GM12878 (cell line): Measurements from ENCODE around the gene OCA2. TPM values are rescaled to one million over a fixed set of nuclear protein-coding genes. Genes with fewer than 3 reads are reported as not detected.

Source experiments
- ATAC-seq: fragments of 200-7000 bp; cut with Tn5 transposase; 3 replicates; pipeline ENCODE4 v1.9.1; 2020; ENCODE audit warnings: mild to moderate bottlenecking, moderate library complexity
- BruUV-seq: library from RNA; stranded (reverse); fragments of 400-500 nt; replicated peaks from 2 replicates; lab custom pipeline; 2021; lab: Mats Ljungman, UMichigan
- CTCF ChIA-PET: fragments of 300-600 bp; sonication (Branson Sonifier 250); formaldehyde crosslinking; extraction: SDS; loops from one replicate; lab custom pipeline; 2021; ENCODE audit warnings: inconsistent platforms; lab: Yijun Ruan, JAX
- POLR2A ChIA-PET: fragments of 350-600 bp; formaldehyde crosslinking; extraction: SDS; loops from one replicate; lab custom pipeline; 2021; ENCODE audit warnings: inconsistent platforms; lab: Charles Lee
- RAD21 ChIA-PET: fragments of 300-600 bp; sonication (Branson Sonifier 250); formaldehyde crosslinking; loops from one replicate; lab custom pipeline; 2023; ENCODE audit warnings: antibody characterized with exemption; ENCODE audit not compliant: unreplicated experiment; lab: Charles Lee
- SMC1A ChIA-PET: fragments of 300-600 bp; sonication (Branson Sonifier 250); formaldehyde crosslinking; loops from one replicate; lab custom pipeline; 2023; ENCODE audit not compliant: unreplicated experiment, uncharacterized antibody; lab: Charles Lee
- DNase-seq: peaks from one replicate; pipeline ENCODE4 v3.0.0-alpha.2; 2011; ENCODE audit warnings: low read depth, low spot score
- FAIRE-seq: peaks from 3 replicates; lab custom pipeline; 2011; peaks lifted over from hg19 to GRCh38; lab: Jason Lieb, UNC
- H2AFZ ChIP-seq: 2 replicates; pipeline ENCODE4 v1.6.0; 2011; ENCODE audit warnings: low read depth, low read length, control low read depth; ENCODE audit not compliant: control insufficient read depth
- H3K27ac ChIP-seq: 2 replicates; pipeline ENCODE4 v1.5.1; 2011; ENCODE audit warnings: control low read depth; ENCODE audit not compliant: control insufficient read depth, insufficient read depth
- H3K27me3 ChIP-seq, 2 experiments: replicated peaks in 1 of 2; 2 replicates each; pipeline versions ENCODE4 v1.6.0 to v1.6.1; 2011; ENCODE audit warnings: low read length in 1 of 2; ENCODE audit not compliant: control insufficient read depth in 2 of 2, insufficient read depth in 2 of 2
- H3K36me3 ChIP-seq, 2 experiments: 2 replicates each; pipeline ENCODE4 v1.5.1; 2011; ENCODE audit warnings: low read length in 1 of 2; ENCODE audit not compliant: control insufficient read depth in 2 of 2, insufficient read depth in 2 of 2
- H3K4me1 ChIP-seq: 2 replicates; pipeline ENCODE4 v1.6.1; 2011; ENCODE audit warnings: mild to moderate bottlenecking, low read length, moderate library complexity, mixed read lengths; ENCODE audit not compliant: control insufficient read depth, insufficient read depth
- H3K4me2 ChIP-seq: 2 replicates; pipeline ENCODE4 v1.6.0; 2011; ENCODE audit warnings: control low read depth; ENCODE audit not compliant: control insufficient read depth, insufficient read depth
- H3K4me3 ChIP-seq: fragments of 200-600 bp; sonication (generic); 2 replicates; pipeline ENCODE4 v1.5.1; 2016
- H3K79me2 ChIP-seq: 2 replicates; pipeline ENCODE4 v1.6.0; 2011; ENCODE audit warnings: low read length; ENCODE audit not compliant: control insufficient read depth, insufficient read depth
- H3K9ac ChIP-seq: 2 replicates; pipeline ENCODE4 v1.8.0; 2011; ENCODE audit warnings: low read length, control low read depth, mixed read lengths; ENCODE audit not compliant: control insufficient read depth, insufficient read depth
- H3K9me3 ChIP-seq: replicated peaks from 3 replicates; pipeline ENCODE4 v1.5.1; 2011; ENCODE audit warnings: mild to moderate bottlenecking, low read length; ENCODE audit not compliant: control insufficient read depth, insufficient read depth
- H4K20me1 ChIP-seq: 2 replicates; pipeline ENCODE4 v1.6.0; 2011; ENCODE audit not compliant: control insufficient read depth, insufficient read depth
- BCLAF1 ChIP-seq: fragments of 450-650 bp; IDR thresholded peaks from 2 replicates; pipeline ENCODE4 v1.6.1; 2017; ENCODE audit warnings: antibody characterized with exemption, mild to moderate bottlenecking, moderate library complexity
- CHD1 ChIP-seq: IDR thresholded peaks from 2 replicates; pipeline ENCODE4 v1.6.1; 2012; ENCODE audit warnings: low read depth, low read length, improper control_type of control experiment
- NBN ChIP-seq: fragments of 450-650 bp; IDR thresholded peaks from 2 replicates; pipeline ENCODE4 v1.6.1; 2016
- POLR2AphosphoS2 ChIP-seq: IDR thresholded peaks from 2 replicates; pipeline ENCODE4 v1.6.1; 2011; ENCODE audit warnings: low read depth, mild to moderate bottlenecking, low read length, improper control_type of control experiment, moderate library complexity
- WGBS: methylation state at CpG from one replicate; pipeline ENCODE4 v1.1.6; 2016; ENCODE audit warnings: low lambda C conversion rate; ENCODE audit not compliant: insufficient replicate concordance, insufficient coverage; ENCODE audit errors: missing lambda C conversion rate; 5-methylcytosine and 5-hydroxymethylcytosine counted together
- in situ Hi-C: fragments of 300-500 bp; cut with MboI; formaldehyde crosslinking; loops from 9 replicates; pipeline ENCODE4 v1.14.3; 2018; ENCODE audit warnings: mixed read lengths
- intact Hi-C: fragments of 100-400 bp; cut with micrococcal nuclease; formaldehyde crosslinking; loops from one replicate; pipeline ENCODE4 v1.14.2; 2022; ENCODE audit not compliant: unreplicated experiment
- polyA plus RNA-seq, 11 experiments: library from polyadenylated mRNA; depleted of rRNA in 4 of 11; unstranded in 6 of 11; stranded (reverse) in 5 of 11; fragments of >200 nt; fragmentation: Nextera tagmentation in 4 of 11; fragmentation: Illumina TruSeq in 1 of 11; extraction: Ambion mirVana in 4 of 11; extraction: Trizol in 1 of 11; gene quantifications; 1 replicate in 1 of 11; 2 replicates in 10 of 11; pipeline versions ENCODE4 v1.2.1 to v1.2.3, GENCODE V29; 2011 to 2016; ENCODE audit warnings: inconsistent platforms in 2 of 11, missing spikeins in 2 of 11, low read depth in 1 of 11
- total RNA-seq, 4 experiments: library from RNA; depleted of rRNA in 3 of 4; stranded (reverse); fragments of >200 nt in 3 of 4; fragmentation: Illumina TruSeq in 1 of 4; extraction: Trizol in 1 of 4; gene quantifications; 2 replicates each; pipeline versions ENCODE4 v1.2.1 to v1.2.3, GENCODE V29; 2013 to 2021
- TF ChIP-seq, protein P1 (sequence below): fragments of 450-650 bp; conservative IDR thresholded peaks from 2 replicates; pipeline ENCODE4 v1.6.1; 2017; ENCODE audit warnings: mild to moderate bottlenecking, moderate library complexity
- TF ChIP-seq, protein P2 (sequence below): IDR thresholded peaks from 2 replicates; pipeline ENCODE4 v1.6.1; 2012; ENCODE audit warnings: improper control_type of control experiment, low read depth, low read length; ENCODE audit not compliant: insufficient replicate concordance
- TF ChIP-seq, protein P3 (sequence below): fragments of 450-650 bp; IDR thresholded peaks from 2 replicates; pipeline ENCODE4 v1.6.1; 2014; ENCODE audit warnings: mild to moderate bottlenecking

OCA2 gene
- total and polyA plus RNA-seq, 10 of the 15 experiments (the other 5 are each of a cell fraction or from before 2014, with no cell fraction given), result 0.04 to 1.8 TPM; not detected in 8

- FAIRE-seq (no peak), DNase-seq (no peak), ATAC-seq (no peak)
- CTCF ChIA-PET, result no interaction called here
- POLR2A ChIA-PET, result no interaction called here
- SMC1A ChIA-PET, result no interaction called here
- intact Hi-C loops (no loop called here), in situ Hi-C loops (no loop called here)
- H3K27me3 ChIP-seq, result no peaks in the 10 kb centered on the region
- no TSS peak for BruUV-seq
- no peak overlapping the region for H3K4me2 ChIP-seq
- RAD21 ChIA-PET, result no interaction called here
- no peak overlapping the region for H3K27ac ChIP-seq
- H3K9me3 ChIP-seq, result no peaks in the 10 kb centered on the region
- no peak overlapping the region for H3K9ac ChIP-seq
- H3K4me3 ChIP-seq, result no peak overlapping the region
- WGBS, result 2% methylated on average over 3 of the region's 3 CpGs
- TF ChIP-seq CHD1, result no peak
- no peak for TF ChIP-seq NBN
- TF ChIP-seq, protein P1, sequence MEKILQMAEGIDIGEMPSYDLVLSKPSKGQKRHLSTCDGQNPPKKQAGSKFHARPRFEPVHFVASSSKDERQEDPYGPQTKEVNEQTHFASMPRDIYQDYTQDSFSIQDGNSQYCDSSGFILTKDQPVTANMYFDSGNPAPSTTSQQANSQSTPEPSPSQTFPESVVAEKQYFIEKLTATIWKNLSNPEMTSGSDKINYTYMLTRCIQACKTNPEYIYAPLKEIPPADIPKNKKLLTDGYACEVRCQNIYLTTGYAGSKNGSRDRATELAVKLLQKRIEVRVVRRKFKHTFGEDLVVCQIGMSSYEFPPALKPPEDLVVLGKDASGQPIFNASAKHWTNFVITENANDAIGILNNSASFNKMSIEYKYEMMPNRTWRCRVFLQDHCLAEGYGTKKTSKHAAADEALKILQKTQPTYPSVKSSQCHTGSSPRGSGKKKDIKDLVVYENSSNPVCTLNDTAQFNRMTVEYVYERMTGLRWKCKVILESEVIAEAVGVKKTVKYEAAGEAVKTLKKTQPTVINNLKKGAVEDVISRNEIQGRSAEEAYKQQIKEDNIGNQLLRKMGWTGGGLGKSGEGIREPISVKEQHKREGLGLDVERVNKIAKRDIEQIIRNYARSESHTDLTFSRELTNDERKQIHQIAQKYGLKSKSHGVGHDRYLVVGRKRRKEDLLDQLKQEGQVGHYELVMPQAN, result no peak
- TF ChIP-seq, protein P2, sequence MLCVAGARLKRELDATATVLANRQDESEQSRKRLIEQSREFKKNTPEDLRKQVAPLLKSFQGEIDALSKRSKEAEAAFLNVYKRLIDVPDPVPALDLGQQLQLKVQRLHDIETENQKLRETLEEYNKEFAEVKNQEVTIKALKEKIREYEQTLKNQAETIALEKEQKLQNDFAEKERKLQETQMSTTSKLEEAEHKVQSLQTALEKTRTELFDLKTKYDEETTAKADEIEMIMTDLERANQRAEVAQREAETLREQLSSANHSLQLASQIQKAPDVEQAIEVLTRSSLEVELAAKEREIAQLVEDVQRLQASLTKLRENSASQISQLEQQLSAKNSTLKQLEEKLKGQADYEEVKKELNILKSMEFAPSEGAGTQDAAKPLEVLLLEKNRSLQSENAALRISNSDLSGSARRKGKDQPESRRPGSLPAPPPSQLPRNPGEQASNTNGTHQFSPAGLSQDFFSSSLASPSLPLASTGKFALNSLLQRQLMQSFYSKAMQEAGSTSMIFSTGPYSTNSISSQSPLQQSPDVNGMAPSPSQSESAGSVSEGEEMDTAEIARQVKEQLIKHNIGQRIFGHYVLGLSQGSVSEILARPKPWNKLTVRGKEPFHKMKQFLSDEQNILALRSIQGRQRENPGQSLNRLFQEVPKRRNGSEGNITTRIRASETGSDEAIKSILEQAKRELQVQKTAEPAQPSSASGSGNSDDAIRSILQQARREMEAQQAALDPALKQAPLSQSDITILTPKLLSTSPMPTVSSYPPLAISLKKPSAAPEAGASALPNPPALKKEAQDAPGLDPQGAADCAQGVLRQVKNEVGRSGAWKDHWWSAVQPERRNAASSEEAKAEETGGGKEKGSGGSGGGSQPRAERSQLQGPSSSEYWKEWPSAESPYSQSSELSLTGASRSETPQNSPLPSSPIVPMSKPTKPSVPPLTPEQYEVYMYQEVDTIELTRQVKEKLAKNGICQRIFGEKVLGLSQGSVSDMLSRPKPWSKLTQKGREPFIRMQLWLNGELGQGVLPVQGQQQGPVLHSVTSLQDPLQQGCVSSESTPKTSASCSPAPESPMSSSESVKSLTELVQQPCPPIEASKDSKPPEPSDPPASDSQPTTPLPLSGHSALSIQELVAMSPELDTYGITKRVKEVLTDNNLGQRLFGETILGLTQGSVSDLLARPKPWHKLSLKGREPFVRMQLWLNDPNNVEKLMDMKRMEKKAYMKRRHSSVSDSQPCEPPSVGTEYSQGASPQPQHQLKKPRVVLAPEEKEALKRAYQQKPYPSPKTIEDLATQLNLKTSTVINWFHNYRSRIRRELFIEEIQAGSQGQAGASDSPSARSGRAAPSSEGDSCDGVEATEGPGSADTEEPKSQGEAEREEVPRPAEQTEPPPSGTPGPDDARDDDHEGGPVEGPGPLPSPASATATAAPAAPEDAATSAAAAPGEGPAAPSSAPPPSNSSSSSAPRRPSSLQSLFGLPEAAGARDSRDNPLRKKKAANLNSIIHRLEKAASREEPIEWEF, result no peak
- TF ChIP-seq BCLAF1, result no peak
- TF ChIP-seq POLR2AphosphoS2, result no peak
- TF ChIP-seq, protein P3, sequence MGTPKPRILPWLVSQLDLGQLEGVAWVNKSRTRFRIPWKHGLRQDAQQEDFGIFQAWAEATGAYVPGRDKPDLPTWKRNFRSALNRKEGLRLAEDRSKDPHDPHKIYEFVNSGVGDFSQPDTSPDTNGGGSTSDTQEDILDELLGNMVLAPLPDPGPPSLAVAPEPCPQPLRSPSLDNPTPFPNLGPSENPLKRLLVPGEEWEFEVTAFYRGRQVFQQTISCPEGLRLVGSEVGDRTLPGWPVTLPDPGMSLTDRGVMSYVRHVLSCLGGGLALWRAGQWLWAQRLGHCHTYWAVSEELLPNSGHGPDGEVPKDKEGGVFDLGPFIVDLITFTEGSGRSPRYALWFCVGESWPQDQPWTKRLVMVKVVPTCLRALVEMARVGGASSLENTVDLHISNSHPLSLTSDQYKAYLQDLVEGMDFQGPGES, result no peak
- no peak overlapping the region for H2AFZ ChIP-seq
- H3K79me2 ChIP-seq, result no peaks in the 10 kb centered on the region
- no peaks in the 10 kb centered on the region for H3K36me3 ChIP-seq
- no peaks in the 10 kb centered on the region for H3K4me1 ChIP-seq
- H4K20me1 ChIP-seq, result no peaks in the 10 kb centered on the region
These were observed 49.5 kb downstream of the OCA2 start for GRCh38 chr15:28049581-28049980.
